T-helper 1 cell treated with Interleukin-12 subunit alpha and Interleukin-12 subunit beta and Interleukin-4 antibody, amounts not matched to agents 30 μg/mL and 1 μg/mL, for 36 hours (primary cell): ENCODE measurements around the gene SCAANT1.

Source experiments
- H3K27ac Mint-ChIP-seq: one replicate; pipeline ENCODE4 v1.8.0; 2021; ENCODE audit warnings: mild to moderate bottlenecking, mixed read lengths
- H3K27me3 Mint-ChIP-seq: one replicate; pipeline ENCODE4 v1.8.0; 2021; ENCODE audit warnings: low read depth, mixed read lengths
- H3K36me3 Mint-ChIP-seq: one replicate; pipeline ENCODE4 v1.8.0; 2021; ENCODE audit warnings: low read depth, mixed read lengths
- H3K4me1 Mint-ChIP-seq: one replicate; pipeline ENCODE4 v1.8.0; 2021; ENCODE audit warnings: low read depth, mixed read lengths
- H3K4me3 Mint-ChIP-seq: one replicate; pipeline ENCODE4 v1.8.0; 2021; ENCODE audit warnings: mild to moderate bottlenecking, moderate library complexity, mixed read lengths
- H3K9me3 Mint-ChIP-seq: one replicate; pipeline ENCODE4 v1.8.0; 2021; ENCODE audit warnings: mixed read lengths

Gene SCAANT1

DNA sequence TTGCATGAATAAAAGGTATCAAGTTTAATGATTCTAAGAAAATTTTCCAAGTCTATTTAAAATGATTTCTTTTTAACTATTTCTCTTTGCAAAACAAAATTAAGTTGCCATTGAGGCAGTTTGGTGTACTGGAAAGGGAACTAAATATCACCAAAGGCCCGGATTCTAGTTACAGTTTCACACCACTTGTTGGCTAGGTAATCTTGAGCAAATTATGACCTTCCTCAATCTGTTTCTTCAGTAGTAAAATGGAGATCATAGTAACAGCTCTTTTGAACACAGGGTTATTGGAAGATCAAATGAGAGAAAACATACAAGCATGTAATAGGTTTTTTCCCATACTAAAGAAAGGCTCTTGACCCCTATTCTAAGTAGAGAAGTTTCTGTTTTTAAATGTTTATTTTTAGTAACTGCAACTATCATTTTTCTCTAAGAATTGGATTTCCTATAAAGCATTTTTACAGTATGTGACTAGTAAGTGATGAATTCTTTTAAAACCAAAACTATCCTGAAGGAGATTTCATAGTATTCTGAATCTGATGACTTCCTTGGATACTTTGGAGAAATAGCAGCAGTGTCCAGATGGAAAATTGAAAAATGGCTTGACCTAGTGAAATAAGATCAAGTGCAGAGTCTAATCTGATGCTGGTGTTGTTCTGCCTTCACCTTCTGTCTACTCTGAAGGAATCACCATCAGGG lies 15.7 kb downstream of the SCAANT1 start:
- Mint-ChIP-seq H3K27ac (no peak overlapping the region), H3K27me3 (no peaks in the 10 kb centered on the region), H3K36me3 (peaks cover 32% of the 10 kb centered on the region), H3K9me3 (no peaks in the 10 kb centered on the region), H3K4me3 (no peak overlapping the region), H3K4me1 (peaks cover 43% of the 10 kb centered on the region)

DNA sequence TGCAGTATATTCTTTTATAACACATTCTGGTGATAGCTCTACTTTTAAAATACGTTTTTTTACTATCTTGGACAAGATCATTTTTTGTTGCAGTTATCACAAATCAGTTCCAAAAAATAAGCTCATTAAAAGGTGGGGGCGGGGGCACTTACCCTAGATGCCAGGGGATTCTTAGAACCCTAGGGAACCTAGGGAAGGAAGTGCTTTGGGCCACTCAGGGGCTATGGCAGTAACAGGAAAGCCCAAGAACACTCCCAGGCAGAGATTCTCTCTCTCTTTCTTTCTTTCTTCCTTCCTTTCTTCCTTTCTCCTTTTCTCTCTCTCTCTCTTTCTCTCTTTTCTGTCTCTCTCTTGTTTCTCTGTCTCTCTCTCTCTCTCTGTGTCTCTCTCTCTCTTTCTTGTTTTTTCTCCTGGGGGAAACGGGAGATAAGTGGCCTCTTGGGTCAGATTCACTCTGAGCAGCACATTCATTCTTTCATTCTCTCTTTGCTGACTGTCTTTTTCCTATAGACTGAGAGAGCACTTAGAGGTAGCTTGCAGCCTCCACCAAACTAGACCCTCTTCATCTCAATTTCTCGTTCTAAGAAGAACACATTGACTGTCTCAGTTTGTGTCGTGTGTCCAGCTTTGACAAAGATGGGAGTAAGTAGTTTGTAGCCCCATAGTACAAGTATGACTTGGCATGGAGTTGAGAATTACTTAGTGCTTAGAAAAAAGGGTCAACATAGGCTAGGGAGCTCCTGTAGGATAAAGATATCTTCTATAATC lies 16.6 kb downstream of the SCAANT1 start:
- Mint-ChIP-seq H3K27ac (peak overlapping the region; percentile 69), H3K9me3 (no peaks in the 10 kb centered on the region), H3K36me3 (peaks cover 27% of the 10 kb centered on the region), H3K4me3 (peak overlapping the region; percentile 41), H3K4me1 (peaks cover 41% of the 10 kb centered on the region), H3K27me3 (no peaks in the 10 kb centered on the region)

- no peak overlapping the region for H3K27ac Mint-ChIP-seq
- no peaks in the 10 kb centered on the region for H3K27me3 Mint-ChIP-seq
- peaks cover 32% of the 10 kb centered on the region for H3K4me1 Mint-ChIP-seq
- peaks cover 12% of the 10 kb centered on the region for H3K36me3 Mint-ChIP-seq
- no peak overlapping the region for H3K4me3 Mint-ChIP-seq
- no peaks in the 10 kb centered on the region for H3K9me3 Mint-ChIP-seq
Measured at GRCh38 chr3:63892773-63893352, 19.3 kb downstream of the SCAANT1 start.

- H3K9me3 Mint-ChIP-seq = no peaks in the 10 kb centered on the region
- peaks cover 10% of the 10 kb centered on the region for H3K36me3 Mint-ChIP-seq
- H3K4me3 Mint-ChIP-seq = no peak overlapping the region
- H3K27me3 Mint-ChIP-seq = no peaks in the 10 kb centered on the region
- no peak overlapping the region for H3K27ac Mint-ChIP-seq
- H3K4me1 Mint-ChIP-seq = peaks cover 26% of the 10 kb centered on the region
Measured at GRCh38 chr3:63891518-63891917, 20.7 kb downstream of the SCAANT1 start.

DNA sequence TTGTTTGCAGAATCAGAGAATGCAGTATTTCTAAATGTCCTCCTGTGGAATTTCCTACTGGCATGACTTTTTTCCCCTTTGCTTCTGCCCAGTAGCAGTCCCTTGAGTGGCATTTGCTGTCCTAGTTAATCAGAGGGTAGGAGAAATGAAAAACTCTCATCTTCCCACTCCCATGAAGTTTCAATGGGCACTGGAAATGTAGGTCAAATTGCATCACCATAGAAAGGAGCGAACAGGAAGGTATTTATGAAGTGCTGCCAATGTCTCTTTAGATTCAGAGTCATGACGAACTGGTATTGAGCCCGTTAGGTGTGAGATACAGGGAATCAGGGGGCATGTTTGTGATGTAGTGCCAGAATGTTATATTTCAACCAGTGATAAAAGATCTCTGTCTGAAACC lies 25.3 kb downstream of the SCAANT1 start:
- Mint-ChIP-seq H3K27me3 (no peaks in the 10 kb centered on the region), H3K9me3 (no peaks in the 10 kb centered on the region), H3K4me3 (no peak overlapping the region), H3K36me3 (no peaks in the 10 kb centered on the region), H3K4me1 (peaks cover 10% of the 10 kb centered on the region), H3K27ac (no peak overlapping the region)

DNA sequence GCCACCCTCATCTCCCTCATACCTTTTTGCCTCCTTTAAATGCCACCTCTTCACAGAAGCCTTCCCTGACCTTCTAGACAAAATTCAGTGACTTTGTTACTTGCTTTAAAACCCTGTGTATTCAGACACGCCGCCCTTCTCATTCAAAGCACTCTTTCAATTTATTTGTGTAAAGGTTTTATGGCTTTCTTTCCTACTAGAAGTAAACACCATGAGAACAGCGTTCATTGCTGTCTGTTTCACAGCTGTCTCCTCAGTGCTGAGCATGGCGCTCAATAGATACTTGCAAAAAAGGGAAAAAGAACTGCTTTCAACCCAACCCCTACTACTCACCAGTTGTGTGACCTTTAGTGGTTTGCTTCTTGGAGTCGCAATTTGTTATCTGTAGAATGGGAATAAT lies 31.5 kb downstream of the SCAANT1 start:
- peaks cover 2% of the 10 kb centered on the region for H3K36me3 Mint-ChIP-seq
- H3K9me3 Mint-ChIP-seq = no peaks in the 10 kb centered on the region
- H3K4me1 Mint-ChIP-seq = peaks cover 28% of the 10 kb centered on the region
- H3K27ac Mint-ChIP-seq = no peak overlapping the region
- no peak overlapping the region for H3K4me3 Mint-ChIP-seq
- no peaks in the 10 kb centered on the region for H3K27me3 Mint-ChIP-seq

DNA sequence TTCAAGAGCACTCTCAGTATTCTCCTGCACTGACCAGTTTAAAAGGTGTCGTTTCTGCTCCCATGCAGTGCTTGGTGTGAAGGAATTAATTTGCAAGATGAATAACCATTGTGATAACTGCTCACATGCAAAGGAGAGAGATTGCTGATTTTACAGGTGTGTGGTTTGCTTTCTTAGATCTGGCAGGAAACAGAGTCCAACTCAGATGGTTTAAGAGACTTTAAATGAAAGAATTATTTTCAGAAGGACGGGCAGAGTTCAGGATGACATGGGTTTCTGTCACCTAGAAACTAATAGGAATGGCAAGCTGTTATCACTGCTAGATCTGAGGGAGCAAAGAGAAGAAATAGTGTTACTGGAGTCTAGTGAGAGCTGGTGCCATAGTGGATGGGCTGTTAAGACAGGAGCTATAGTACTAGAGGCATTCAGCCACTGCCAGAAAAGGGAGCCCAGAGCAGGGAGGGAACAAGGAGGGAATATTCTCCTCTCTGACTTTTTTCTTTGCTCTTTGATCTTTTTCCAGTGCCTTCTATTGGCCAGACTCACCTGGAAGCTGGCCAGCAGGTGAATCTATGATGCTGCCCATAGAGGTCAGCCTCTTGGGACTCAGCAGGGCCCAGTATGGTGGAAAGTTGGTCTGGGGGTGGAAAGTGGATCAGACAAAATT lies 33.7 kb downstream of the SCAANT1 start:
- Mint-ChIP-seq H3K27me3 (no peaks in the 10 kb centered on the region), H3K36me3 (peaks cover 2% of the 10 kb centered on the region), H3K27ac (peak overlapping the region; percentile 12), H3K4me3 (no peak overlapping the region), H3K4me1 (peaks cover 29% of the 10 kb centered on the region), H3K9me3 (no peaks in the 10 kb centered on the region)

GRCh38 chr3:63877737-63878393 lies 34.3 kb downstream of the SCAANT1 start:
- Mint-ChIP-seq H3K27ac (peak overlapping the region; percentile 12), H3K36me3 (peaks cover 2% of the 10 kb centered on the region), H3K27me3 (no peaks in the 10 kb centered on the region), H3K9me3 (no peaks in the 10 kb centered on the region), H3K4me1 (peaks cover 29% of the 10 kb centered on the region), H3K4me3 (no peak overlapping the region)

DNA sequence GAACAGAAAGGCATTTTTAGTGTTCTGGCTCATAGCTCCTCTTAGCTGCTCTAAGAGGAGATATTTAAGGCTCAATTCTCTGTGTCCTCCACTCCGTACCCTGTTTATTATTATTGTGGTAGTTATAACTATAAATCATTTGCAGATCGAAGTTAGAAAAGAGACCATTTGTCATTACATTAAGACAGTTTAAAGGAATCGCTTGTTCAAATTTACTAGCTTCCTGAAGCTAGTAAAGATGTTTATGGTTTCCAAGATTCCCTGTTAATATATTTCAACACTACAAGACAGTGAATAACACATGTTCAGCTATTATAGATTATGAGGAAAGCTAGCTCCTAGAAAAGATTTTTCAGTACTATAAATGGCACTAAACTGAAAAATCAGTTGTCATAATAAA lies 35.9 kb downstream of the SCAANT1 start:
- Mint-ChIP-seq H3K4me3 (no peak overlapping the region), H3K9me3 (no peaks in the 10 kb centered on the region), H3K4me1 (peaks cover 40% of the 10 kb centered on the region), H3K27ac (no peak overlapping the region), H3K36me3 (peaks cover 5% of the 10 kb centered on the region), H3K27me3 (no peaks in the 10 kb centered on the region)

DNA sequence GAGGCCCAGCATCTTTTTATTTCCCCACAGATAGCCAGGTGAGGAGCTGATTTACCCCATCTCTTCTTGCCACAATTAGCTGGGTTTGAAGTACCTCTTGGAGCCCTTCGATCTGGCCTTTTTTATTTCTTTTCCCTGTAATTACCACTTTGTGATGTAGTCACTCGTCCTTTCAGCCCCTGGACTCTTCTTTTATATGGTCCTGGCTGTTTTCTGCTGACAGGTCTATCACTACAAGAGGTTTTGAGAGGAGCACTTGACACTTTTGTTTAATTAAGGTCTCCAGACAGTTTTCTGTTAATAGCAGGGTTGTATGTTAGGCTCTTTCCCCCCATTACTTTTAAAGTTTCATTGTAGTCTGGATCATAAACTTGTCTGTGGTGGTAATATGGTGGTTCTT lies 36.7 kb downstream of the SCAANT1 start:
- Mint-ChIP-seq H3K27me3 (no peaks in the 10 kb centered on the region), H3K4me3 (no peak overlapping the region), H3K9me3 (no peaks in the 10 kb centered on the region), H3K4me1 (peaks cover 44% of the 10 kb centered on the region), H3K36me3 (peaks cover 9% of the 10 kb centered on the region), H3K27ac (no peak overlapping the region)

- Mint-ChIP-seq H3K9me3 (no peaks in the 10 kb centered on the region), H3K27me3 (no peaks in the 10 kb centered on the region), H3K4me3 (no peak overlapping the region), H3K4me1 (peaks cover 43% of the 10 kb centered on the region), H3K36me3 (peaks cover 7% of the 10 kb centered on the region), H3K27ac (no peak overlapping the region)
Measured at GRCh38 chr3:63874769-63875168, 37.4 kb downstream of the SCAANT1 start.

DNA sequence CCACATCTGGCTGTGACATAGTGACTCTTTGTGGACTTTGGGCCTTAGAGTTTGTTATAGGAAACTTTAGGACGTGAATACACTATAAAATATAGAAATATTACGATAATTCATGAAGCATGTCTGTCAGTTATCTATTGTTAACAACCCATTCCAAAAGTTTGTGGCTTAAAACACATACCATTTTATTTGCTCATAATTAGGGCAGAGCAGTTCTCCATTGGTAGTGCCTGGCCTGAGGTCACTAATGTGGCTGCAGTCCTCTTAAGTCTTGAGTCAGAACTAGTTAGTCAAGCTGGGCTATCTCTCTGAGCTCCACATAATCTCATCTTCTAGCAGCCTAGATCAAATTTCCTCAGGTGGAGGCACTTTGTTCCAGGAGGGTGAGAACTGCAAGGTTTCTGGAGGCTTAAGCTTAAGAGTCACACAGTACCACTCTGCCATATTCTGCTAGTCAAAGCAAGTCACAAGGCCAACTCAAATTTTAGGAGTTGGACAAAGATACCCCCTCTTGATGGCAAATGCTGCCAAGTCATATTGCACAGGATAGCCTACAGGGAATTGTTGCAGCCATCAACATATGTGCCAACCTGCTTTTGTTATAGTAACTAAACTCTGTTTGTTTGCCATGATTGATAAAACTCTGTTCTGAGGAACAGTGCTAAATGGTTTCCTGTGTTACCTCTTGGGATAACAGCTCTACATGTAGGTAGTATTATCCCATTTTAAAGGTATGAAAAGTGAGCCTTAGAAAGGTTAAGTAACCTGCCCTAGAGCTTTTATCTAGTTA lies 39.9 kb downstream of the SCAANT1 start:
- Mint-ChIP-seq H3K27ac (no peak overlapping the region), H3K9me3 (no peaks in the 10 kb centered on the region), H3K4me3 (no peak overlapping the region), H3K36me3 (peaks cover 13% of the 10 kb centered on the region), H3K4me1 (peaks cover 32% of the 10 kb centered on the region), H3K27me3 (no peaks in the 10 kb centered on the region)

- Mint-ChIP-seq H3K27me3 (no peaks in the 10 kb centered on the region), H3K4me3 (no peak overlapping the region), H3K9me3 (no peaks in the 10 kb centered on the region), H3K4me1 (peaks cover 34% of the 10 kb centered on the region), H3K36me3 (peaks cover 23% of the 10 kb centered on the region), H3K27ac (no peak overlapping the region)
Measured at GRCh38 chr3:63870615-63871005, 41.6 kb downstream of the SCAANT1 start.
